ENCODE results near the gene BCL2L1.

Gene BCL2L1

GRCh38 chr20:31691646-31692275, 30.9 kb downstream of the BCL2L1 start:
- DNase-seq (ENCODE audit: low read depth in 2 of 2): no peak

DNA sequence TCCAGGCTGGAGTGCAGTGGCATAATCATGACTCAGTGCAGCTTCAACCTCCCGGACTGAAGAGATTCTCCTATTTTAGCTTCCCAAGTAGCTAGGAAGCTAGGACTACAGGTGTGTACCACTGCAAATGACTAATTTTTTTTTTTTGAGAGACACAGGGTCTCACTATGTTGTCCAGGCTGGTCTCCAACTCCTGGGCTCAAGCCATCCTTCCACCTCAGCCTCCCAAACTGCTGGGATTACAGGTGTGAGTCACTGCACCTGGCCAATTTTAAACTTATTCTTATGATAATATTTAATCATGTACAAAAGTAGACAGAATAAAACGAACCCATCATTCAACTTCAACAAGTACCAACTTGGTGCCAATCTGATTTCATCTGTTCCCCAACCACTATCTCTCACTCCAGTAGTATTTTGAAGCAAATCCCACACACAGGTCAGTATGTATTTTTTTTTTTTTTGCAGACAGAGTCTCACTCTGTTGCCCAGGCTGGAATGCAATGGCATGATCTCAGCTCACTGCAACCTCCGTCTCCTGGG, 32.5 kb downstream of the BCL2L1 start:
- no peak for DNase-seq (ENCODE audit: low read depth in 2 of 2)

DNA sequence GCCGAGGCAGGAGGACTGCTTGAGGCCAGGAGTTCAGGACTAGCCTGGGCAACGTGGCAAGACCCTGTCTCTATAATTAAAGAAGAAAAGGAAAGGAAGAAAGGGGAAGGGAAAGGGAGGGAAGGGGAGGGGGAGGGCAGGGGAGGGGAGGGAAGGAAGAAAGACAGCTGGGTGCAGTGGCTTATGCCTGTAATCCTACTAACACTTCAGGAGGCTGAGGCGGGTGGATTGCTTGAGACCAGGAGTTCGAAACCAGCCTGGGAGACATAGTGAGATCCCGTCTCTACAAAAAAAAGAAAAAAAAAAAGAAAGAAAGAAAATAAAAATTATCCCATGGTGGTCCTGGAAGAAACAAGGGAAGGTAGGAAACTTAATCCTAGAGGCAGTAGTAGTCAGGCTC, 33.5 kb downstream of the BCL2L1 start:
- DNase-seq (ENCODE audit: low read depth in 2 of 2): no peak

DNA sequence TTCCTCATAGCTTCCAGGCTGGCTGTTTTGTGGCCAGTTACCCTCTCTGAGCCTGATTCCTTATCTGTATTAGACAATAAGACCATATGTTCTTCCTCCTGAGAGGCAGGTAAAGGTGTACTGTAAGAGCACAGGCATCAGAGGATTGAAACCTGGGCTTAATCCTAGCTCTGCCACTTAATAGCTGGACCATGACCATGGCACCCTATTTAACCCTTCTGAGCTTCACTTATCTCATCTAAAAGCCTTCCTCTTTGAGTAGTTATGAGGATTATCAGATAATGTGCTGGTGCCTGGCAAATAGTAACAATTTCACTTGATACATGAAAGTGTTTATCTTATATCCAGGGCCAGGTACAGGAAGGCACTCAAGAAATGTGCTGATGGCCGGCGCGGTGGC, 34.9 kb downstream of the BCL2L1 start:
- DNase-seq (ENCODE audit: low read depth in 2 of 2): no peak

GRCh38 chr20:31685853-31686643, 36.6 kb downstream of the BCL2L1 start:
- no peak for DNase-seq (ENCODE audit: low read depth in 2 of 2)

GRCh38 chr20:31684153-31685015, 38.3 kb downstream of the BCL2L1 start:
- no peak for DNase-seq (ENCODE audit: low read depth in 2 of 2)

- DNase-seq (ENCODE audit: low read depth in 2 of 2): no peak
These were observed 39.7 kb downstream of the BCL2L1 start for GRCh38 chr20:31682927-31683326.

DNA sequence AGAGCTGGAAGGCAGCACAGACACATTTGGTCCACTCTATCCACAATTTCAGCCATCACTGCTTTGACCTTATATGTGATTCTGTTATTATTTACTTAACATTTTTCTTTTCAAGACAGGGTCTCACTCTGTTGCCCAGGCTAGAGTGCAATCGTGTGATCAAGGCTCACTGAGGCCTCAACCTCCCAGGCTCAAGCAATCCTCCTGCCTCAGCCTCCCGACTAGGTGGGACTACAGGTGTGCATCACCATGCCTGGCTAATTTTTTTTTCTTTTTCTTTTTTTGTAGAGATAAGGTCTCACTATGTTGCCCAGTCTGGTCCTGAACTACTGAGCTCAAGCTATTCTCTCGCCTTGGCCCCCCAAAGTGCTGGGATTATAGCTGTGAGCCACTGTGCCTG, 40.3 kb downstream of the BCL2L1 start:
- no peak for DNase-seq (ENCODE audit: low read depth in 2 of 2)

GRCh38 chr20:31681769-31682168, 40.9 kb downstream of the BCL2L1 start:
- no peak for DNase-seq (ENCODE audit: low read depth in 2 of 2)

DNA sequence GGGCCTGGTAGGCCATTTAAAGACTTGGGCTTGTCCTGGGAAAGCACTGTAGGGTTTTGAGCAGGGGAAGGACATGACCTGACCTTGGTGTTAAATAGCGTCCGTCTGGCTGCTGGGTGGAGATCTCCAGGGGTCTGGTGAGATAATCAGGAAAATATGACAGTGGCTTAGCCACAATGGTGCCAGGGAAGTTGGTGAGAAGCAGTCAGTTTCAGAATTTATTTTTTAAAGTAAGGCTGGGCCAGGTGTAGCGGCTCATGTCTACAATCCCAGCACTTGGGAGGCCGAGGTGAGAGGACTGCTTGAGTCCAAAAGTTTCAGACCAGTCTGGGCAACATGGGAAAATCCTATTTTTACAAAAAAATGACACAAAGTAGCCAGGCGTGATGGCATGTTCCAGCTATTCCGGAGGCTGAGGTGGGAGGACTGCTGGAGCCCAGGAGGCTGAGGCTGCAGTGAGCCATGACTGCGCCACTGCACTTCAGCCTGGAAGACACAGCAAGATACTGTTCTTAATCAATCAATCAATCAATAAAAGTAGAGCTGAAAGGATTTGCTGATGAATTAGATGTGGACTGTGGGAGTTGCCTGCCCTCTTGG, 41.4 kb downstream of the BCL2L1 start:
- no peak for DNase-seq (ENCODE audit: low read depth in 2 of 2)

GRCh38 chr20:31680286-31681127, 42.2 kb downstream of the BCL2L1 start:
- DNase-seq (ENCODE audit: low read depth in 2 of 2): no peak

GRCh38 chr20:31679357-31680285, 43.0 kb downstream of the BCL2L1 start:
- DNase-seq (ENCODE audit: low read depth in 2 of 2): no peak

DNA sequence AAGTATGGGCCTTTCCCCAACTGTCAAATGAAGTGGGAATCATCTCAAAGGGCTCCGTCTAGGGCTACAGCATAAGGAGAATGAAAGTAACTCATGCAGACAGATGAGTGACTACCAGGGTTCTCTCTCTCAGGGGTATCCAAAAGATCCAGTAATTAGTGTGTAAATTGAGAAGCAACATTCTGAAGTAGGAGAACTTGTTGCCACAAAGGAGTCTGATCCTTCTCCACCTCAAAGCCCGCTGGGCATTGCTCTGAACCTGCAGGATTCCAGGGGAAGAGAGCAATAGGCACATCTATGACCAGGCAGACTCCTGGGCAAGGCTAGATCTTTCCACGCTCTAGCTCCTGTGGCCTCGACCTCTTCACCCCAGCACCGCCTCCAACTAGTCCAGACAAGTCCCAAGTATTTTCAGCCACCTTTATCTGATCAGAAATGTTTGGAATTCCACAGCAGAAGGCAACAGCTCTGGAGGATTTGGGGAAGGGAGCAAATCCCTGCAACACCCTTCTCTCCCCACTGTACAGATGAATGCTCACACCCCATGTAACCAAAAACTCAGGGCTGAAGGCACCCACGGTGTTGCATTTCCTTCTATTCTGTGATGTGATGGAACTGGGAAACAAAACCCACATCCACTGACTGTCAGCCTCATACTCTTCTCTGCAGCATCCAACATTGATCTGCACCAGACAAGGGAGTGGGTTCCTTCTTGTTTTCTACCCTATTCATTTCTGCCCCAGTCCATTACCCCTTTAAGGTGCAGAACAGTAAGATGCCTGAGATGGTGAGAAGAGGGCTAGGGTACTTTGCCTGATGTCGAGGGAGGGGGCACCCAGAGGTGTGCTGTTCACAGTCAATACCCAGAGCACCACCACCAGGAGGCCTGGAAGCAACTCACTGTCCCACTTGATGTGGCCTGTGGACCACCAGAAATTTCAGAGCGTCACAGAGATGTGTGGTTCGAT, 44.0 kb downstream of the BCL2L1 start:
- DNase-seq (ENCODE audit: low read depth in 2 of 2): no peak

GRCh38 chr20:31677553-31678260, 45.0 kb downstream of the BCL2L1 start:
- no peak for DNase-seq (ENCODE audit: low read depth in 2 of 2)

- no peak for DNase-seq (ENCODE audit: low read depth in 2 of 2)
These were observed 46.1 kb downstream of the BCL2L1 start for GRCh38 chr20:31676609-31676989.

- peak; percentile 34 to 43 for DNase-seq (ENCODE audit: low read depth in 2 of 2)
These were observed 46.6 kb downstream of the BCL2L1 start for GRCh38 chr20:31675828-31676608.

All from activated CD4-positive, alpha-beta T cell treated with anti-CD3 and anti-CD28 coated beads for 24 hours (primary cell).